ENCODE measurements around the gene GDF3.

The GDF3 gene

DNA sequence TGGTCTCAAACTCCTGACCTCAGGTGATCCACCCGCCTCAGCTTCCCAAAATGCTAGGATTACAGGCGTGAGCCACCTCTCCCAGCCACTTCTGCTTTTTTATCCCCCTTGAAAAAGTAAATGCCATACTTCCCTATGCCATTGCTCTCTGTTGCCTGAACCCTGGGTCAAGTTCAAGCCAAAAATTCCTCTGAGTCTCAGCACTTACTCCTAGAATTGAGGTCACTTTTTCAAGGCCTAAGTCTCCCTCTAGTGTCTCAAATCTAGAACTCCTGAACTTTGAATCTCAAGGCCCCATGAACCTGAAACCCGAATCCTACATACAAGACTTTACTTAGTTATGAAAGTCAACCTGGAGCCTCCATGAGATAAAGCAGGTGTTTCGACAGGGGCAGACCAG, 28.4 kb downstream of the GDF3 start:
- DNase-seq (ENCODE audit: low read depth, low spot score), result no peak

DNA sequence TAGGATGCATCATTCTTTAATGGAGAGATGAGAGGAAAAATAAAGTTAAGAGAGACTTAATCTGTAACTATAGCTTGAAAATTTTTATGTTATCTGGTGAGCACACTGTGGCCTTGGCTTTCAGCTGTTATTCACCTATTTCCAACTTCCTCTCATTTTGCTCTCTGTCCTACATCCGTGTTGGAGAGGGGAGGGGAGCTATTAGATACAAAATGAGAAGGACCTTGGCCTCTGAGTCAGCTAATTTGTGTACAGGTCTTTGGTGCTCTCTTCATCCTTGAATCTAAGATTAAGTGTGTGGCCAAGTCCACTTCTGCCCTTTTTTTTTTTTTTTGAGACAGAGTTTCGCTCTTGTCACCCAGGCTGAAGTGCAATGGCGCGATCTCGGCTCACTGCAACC, 29.0 kb downstream of the GDF3 start:
- no peak for DNase-seq (ENCODE audit: low read depth, low spot score)

DNA sequence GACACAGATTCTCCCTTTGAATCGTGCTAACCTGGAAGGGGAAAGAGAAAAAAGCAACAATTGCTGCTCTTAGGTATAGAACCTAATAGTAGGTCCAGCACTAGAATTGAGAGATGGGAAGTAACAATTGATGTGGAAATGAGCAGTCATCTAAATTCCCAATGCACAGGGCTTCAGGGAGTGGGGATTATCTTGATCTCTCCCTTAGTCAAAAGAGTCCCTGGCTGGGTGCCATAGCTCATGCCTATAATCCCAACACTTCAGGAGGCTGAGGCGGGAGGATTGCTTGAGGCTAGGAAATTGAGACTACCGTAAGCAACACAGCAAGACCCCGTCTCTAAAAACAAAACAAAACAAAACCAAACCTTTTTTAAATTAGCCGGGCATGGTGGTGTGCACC, 33.8 kb downstream of the GDF3 start:
- no peak for DNase-seq (ENCODE audit: low read depth, low spot score)

DNA sequence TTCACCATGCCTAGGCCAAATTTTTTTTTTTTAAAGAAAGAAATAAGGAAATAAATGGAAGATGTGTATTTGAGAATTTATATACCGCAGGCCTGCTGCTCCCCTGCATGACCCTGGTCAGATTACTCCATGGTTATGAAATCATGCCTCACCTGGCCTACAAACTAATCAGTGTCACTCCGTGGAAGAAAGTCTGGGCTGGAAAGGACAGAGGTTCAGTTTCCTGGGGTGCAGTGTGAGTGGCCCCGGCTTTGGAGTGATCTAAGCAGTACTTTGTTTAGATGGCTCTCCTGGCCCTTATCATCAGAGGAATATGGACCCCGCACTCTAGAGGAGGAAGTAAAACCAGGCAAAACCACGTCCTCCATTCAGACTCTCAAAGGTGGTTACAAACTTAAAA, 39.5 kb downstream of the GDF3 start:
- no peak for DNase-seq (ENCODE audit: low read depth, low spot score)

DNA sequence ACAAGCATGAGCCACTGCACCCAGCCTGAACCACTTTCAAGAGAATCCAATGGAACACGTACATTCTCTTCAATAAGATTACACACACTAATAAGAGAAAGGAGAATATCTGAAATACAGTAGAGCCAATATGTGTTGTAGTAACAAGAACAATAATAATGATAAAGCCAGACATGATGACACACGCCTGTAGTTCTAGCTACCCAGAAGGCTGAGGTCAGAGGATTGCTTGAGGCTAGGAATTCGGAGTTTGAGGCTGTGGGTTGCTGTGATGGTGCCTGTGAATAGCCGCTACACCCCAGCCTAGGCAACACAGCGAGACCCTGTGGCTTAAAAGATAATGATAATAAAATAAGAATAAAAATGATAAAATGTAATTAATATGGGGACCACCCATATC, 45.5 kb downstream of the GDF3 start:
- no peak for DNase-seq (ENCODE audit: low read depth, low spot score)

DNA sequence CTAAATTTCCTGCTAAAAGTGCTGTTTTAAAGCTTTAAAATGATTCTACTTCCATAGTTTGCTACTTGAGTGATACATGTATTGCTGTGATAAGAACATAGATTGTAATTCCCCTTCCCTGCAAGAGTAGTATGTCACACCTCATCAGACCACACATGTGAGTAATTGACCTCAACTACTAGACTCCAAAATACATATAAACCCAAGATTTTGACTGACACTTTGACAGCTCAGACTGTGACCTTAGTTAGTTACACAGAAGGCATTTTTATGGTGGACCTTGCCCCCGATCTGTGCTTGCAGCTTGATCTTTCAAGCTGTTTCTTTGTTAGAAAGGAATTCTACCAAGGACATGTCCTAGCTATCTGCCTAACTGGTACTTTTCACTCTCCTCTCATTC, 48.5 kb downstream of the GDF3 start:
- DNase-seq (ENCODE audit: low read depth, low spot score), result no peak

DNA sequence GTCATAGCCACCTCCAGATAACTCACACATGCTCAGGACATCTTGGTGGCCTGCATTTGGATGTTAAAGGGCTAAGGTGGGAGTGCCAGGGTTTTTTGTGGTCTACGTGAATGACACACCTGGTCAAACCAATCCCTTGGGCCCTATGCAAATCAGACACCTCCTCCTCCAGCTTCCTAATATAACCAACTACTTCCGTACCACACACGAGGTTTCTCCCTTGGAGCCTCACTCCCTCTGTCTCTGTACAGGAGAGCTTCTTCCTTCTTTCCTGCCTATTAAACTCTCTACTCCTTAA, 49.4 kb downstream of the GDF3 start:
- no peak for DNase-seq (ENCODE audit: low read depth, low spot score)

DNA sequence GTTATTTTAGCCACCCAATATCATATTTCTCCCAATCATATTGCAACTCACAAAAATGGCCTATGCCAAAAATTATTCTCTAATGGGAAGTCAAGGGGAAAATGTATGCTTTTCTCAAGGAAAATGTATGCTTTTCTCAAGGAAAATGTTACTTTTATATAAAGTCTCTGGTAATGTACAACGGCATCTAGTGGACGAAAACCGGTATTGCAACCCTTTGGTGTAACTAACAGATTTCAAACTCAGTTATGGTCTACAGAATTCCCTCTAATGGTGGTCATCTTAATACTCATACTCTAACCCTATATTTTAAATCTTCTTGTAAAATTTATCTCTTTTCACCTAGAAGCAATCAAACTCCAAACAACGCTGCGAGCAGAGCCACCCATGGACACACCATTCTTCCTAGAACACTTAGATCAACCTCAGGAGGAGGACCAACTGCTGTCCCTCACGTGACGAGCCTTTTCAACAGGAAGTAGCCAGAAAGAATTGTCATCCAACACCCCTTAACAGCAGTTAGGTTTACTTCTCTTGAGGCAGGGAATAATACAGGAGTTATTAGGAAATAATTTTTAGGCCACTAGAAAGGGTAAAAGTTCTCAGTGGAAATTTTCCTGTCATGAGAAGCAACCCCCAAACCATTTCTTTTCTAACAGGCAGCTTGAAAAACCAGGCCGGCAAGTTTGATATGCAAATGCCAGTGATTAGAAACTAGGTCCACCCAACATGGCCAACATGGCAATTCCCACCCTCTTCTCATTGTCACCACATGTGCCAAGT, 50.0 kb downstream of the GDF3 start:
- DNase-seq (ENCODE audit: low read depth, low spot score), result no peak

DNA sequence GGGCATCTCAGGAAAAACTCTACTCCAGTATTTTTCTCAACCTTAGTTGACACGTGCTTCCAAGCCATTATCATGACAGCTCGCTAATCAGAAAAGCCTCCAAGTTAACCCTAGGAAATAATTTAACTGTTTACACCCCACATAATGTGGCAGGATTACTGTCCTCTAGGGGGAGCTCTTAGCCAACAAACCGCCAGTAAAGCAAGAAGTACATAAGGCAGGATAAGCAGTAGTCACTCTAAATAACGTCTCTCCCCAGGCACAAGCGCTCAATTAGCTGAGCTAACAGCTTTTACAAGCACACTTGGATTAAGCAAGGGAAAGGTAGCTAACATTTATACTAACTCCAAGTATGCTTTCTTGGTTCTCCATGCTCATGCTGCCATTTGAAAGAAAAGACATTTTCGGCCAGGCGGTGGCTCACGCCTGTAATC, 52.7 kb downstream of the GDF3 start:
- DNase-seq (ENCODE audit: low read depth, low spot score), result no peak

DNA sequence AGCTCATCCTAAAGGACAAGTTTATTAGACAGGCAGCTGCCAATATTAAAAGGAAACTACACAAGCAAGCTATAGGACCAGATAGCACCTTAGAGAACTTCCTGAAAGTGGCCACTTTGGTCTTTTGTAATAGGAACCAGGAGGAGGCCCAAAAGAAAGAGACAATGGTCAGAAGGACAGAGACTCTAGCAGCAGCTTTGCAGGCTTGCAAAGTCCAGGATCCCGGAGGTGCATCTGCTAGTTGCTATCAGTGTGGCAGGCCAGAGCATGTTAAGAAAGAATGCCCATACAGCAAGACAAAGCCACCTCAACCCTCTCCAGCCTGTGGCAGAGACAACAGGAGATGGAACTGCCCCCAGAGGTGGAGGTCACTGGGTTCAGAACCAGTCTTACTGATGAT, 53.3 kb downstream of the GDF3 start:
- no peak for DNase-seq (ENCODE audit: low read depth, low spot score)

DNA sequence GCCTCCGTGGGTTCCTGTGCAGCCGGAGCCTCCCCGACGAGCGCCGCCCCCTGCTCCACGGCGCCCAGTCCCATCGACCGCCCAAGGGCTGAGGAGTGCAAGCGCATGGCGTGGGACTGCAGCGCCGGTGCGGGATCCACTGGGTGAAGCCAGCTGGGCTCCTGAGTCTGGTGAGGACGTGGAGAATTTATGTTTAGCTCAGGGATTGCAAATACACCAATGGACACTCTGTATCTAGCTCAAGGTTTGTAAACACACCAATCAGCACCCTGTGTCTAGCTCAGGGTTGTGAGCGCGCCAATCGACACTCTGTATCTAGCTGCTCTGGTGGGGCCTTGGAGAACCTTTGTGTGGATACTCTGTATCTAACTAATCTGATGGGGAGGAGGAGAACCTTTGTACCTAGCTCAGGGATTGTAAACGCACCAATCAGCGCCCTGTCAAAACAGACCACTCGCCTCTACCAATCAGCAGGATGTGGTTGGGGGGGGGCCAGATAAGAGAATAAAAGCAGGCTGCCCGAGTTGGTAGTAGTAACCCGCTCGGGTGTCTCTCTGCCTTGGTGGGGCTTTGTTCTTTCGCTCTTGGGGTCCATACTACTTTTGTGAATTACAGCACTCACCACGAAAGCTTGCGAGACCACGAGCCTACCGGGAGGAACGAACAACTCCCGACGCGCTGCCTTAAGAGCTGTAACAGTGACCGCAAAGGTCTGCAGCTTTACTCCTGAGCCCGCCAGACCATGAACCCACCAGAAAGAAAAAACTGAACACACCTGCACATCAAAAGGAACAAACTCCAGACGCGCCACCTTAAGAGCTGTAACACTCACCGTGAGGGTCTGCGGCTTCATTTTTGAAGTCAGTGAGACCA, 55.2 kb downstream of the GDF3 start:
- peak; percentile 9 for DNase-seq (ENCODE audit: low read depth, low spot score)

Measured in activated naive CD8-positive, alpha-beta T cell treated with anti-CD3 and anti-CD28 coated beads, Interleukin-2, amount 50 U/mL, for 16 hours (primary cell).